IMR-90 (cell line): Measurements from ENCODE around the gene ZNF597. TPM values are rescaled to one million over a fixed set of nuclear protein-coding genes. Genes with fewer than 3 reads are reported as not detected.

ENCODE experiments used
- ATAC-seq: fragments of 200-7000 bp; cut with Tn5 transposase; 2 replicates; pipeline ENCODE4 v1.9.1; 2020; ENCODE audit warnings: low read depth, mild to moderate bottlenecking, moderate library complexity
- BruUV-seq: library from RNA; stranded (reverse); fragments of 400-500 nt; replicated peaks from 2 replicates; lab custom pipeline; 2021; lab: Mats Ljungman, UMichigan
- CTCF ChIA-PET: fragments of 300-600 bp; formaldehyde crosslinking; extraction: SDS; loops from one replicate; lab custom pipeline; 2021; ENCODE audit warnings: antibody characterized with exemption; lab: Yijun Ruan, JAX
- POLR2A ChIA-PET: fragments of 300-600 bp; sonication (Branson Sonifier 250); formaldehyde crosslinking; loops from one replicate; lab custom pipeline; 2022; ENCODE audit warnings: antibody characterized with exemption; ENCODE audit not compliant: unreplicated experiment; lab: Charles Lee
- DNase-seq: peaks from one replicate; pipeline ENCODE4 v3.0.0; 2013
- H2AFZ ChIP-seq: replicated peaks from 2 replicates; pipeline ENCODE3; 2013; ENCODE audit warnings: low read length, mild to moderate bottlenecking; ENCODE audit not compliant: poor library complexity
- H2AK5ac ChIP-seq: 2 replicates; pipeline ENCODE4 v1.6.1; 2013; ENCODE audit warnings: low read depth, low read length, inconsistent platforms
- H2AK9ac ChIP-seq: replicated peaks from 2 replicates; pipeline ENCODE3; 2013; ENCODE audit warnings: mild to moderate bottlenecking, low read depth, low read length, moderate library complexity; ENCODE audit not compliant: poor library complexity
- H2BK120ac ChIP-seq: 2 replicates; pipeline ENCODE4 v1.6.1; 2013; ENCODE audit warnings: low read depth, low read length, inconsistent platforms
- H2BK15ac ChIP-seq: 3 replicates; pipeline ENCODE4 v1.6.1; 2013; ENCODE audit warnings: low read depth, low read length, inconsistent platforms
- H2BK20ac ChIP-seq: 2 replicates; pipeline ENCODE4 v1.6.1; 2013; ENCODE audit warnings: low read depth, mild to moderate bottlenecking, inconsistent platforms, low read length, moderate library complexity
- H2BK5ac ChIP-seq: 2 replicates; pipeline ENCODE4 v1.6.1; 2013; ENCODE audit warnings: mild to moderate bottlenecking, low read depth, low read length, inconsistent platforms; ENCODE audit not compliant: poor library complexity, severe bottlenecking
- H3K14ac ChIP-seq: replicated peaks from 2 replicates; pipeline ENCODE4 v1.6.1; 2013; ENCODE audit warnings: low read depth, low read length, inconsistent platforms
- H3K18ac ChIP-seq: 2 replicates; pipeline ENCODE4 v1.6.1; 2013; ENCODE audit warnings: low read depth, low read length, control low read depth
- H3K23ac ChIP-seq: 2 replicates; pipeline ENCODE4 v1.6.1; 2013; ENCODE audit warnings: low read depth, low read length, inconsistent platforms
- H3K27ac ChIP-seq: 2 replicates; pipeline ENCODE4 v1.5.1; 2013; ENCODE audit warnings: mild to moderate bottlenecking, control low read depth, low read length; ENCODE audit not compliant: insufficient read depth
- H3K27me3 ChIP-seq: 2 replicates; pipeline ENCODE4 v1.6.1; 2013; ENCODE audit warnings: low read length; ENCODE audit not compliant: control insufficient read depth, insufficient read depth
- H3K36me3 ChIP-seq: 2 replicates; pipeline ENCODE4 v1.6.1; 2013; ENCODE audit warnings: low read length, mixed read lengths; ENCODE audit not compliant: control insufficient read depth, insufficient read depth
- H3K4ac ChIP-seq: 2 replicates; pipeline ENCODE4 v1.6.1; 2013; ENCODE audit warnings: low read depth, low read length, inconsistent platforms
- H3K4me1 ChIP-seq: 2 replicates; pipeline ENCODE4 v1.6.1; 2013; ENCODE audit warnings: low read length, mixed read lengths; ENCODE audit not compliant: control insufficient read depth, insufficient read depth
- H3K4me2 ChIP-seq: 2 replicates; pipeline ENCODE4 v1.6.1; 2013; ENCODE audit warnings: low read depth, mild to moderate bottlenecking, control low read depth, low read length, moderate library complexity
- H3K4me3 ChIP-seq: 2 replicates; pipeline ENCODE4 v1.5.1; 2013; ENCODE audit warnings: low read depth, mild to moderate bottlenecking, control low read depth, low read length, moderate library complexity; ENCODE audit not compliant: insufficient read depth
- H3K56ac ChIP-seq: 2 replicates; pipeline ENCODE4 v1.6.1; 2013; ENCODE audit warnings: low read length, inconsistent platforms; ENCODE audit not compliant: insufficient read depth; ENCODE audit errors: extremely low read depth
- H3K79me1 ChIP-seq, 2 experiments: 2 replicates each; pipeline ENCODE4 v1.6.1; 2013; ENCODE audit warnings: low read length in 2 of 2, inconsistent platforms in 1 of 2, low read depth in 1 of 2
- H3K9ac ChIP-seq: 2 replicates; pipeline ENCODE4 v1.6.1; 2013; ENCODE audit warnings: low read depth, low read length, control low read depth
- H3K9me1 ChIP-seq: 2 replicates; pipeline ENCODE4 v1.6.1; 2013; ENCODE audit warnings: low read length, inconsistent platforms; ENCODE audit not compliant: insufficient read depth
- H3K9me3 ChIP-seq: 2 replicates; pipeline ENCODE4 v1.6.1; 2013; ENCODE audit warnings: low read length; ENCODE audit not compliant: control insufficient read depth, insufficient read depth
- H4K20me1 ChIP-seq: 2 replicates; pipeline ENCODE4 v1.6.1; 2013; ENCODE audit warnings: low read length, inconsistent platforms; ENCODE audit not compliant: insufficient read depth
- H4K5ac ChIP-seq: 2 replicates; pipeline ENCODE4 v1.6.1; 2013; ENCODE audit warnings: mild to moderate bottlenecking, low read depth, low read length, control low read depth
- H4K8ac ChIP-seq, 2 experiments: 2 replicates each; pipeline ENCODE4 v1.6.1; 2013; ENCODE audit warnings: low read depth in 2 of 2, low read length in 2 of 2, control low read depth in 1 of 2, inconsistent platforms in 1 of 2
- H4K91ac ChIP-seq: 2 replicates; pipeline ENCODE4 v1.6.1; 2013; ENCODE audit warnings: low read depth, low read length, inconsistent platforms; ENCODE audit not compliant: insufficient read depth
- CHD1 ChIP-seq: IDR thresholded peaks from 2 replicates; pipeline ENCODE4 v1.6.1; 2012; ENCODE audit warnings: low read depth, low read length, improper control_type of control experiment
- POLR2A ChIP-seq: IDR thresholded peaks from 2 replicates; pipeline ENCODE4 v1.6.1; 2012; ENCODE audit warnings: mild to moderate bottlenecking, low read depth, low read length
- WGBS, 2 experiments: methylation state at CpG; one replicate each; pipeline versions ENCODE4 v1.1.5 to v1.1.7; 2013; ENCODE audit warnings: missing lambda C conversion rate in 2 of 2; ENCODE audit not compliant: insufficient read length in 1 of 2; ENCODE audit errors: extremely low coverage in 2 of 2; 5-methylcytosine and 5-hydroxymethylcytosine counted together
- dilution Hi-C: fragments of 300-500 bp; cut with HindIII; formaldehyde crosslinking; loops from one replicate; pipeline ENCODE4 v1.14.3; 2018; ENCODE audit warnings: low sequenced_read_pairs; ENCODE audit not compliant: unreplicated experiment
- in situ Hi-C: fragments of 300-500 bp; cut with MboI; formaldehyde crosslinking; loops from 3 replicates; pipeline ENCODE4 v1.14.3; 2019; ENCODE audit warnings: low sequenced_read_pairs, inconsistent platforms, mixed read lengths
- intact Hi-C: fragments of 100-400 bp; cut with micrococcal nuclease; formaldehyde crosslinking; loops from 2 replicates; pipeline ENCODE4 v1.10.0; 2022
- polyA plus RNA-seq, 3 experiments: library from polyadenylated mRNA; depleted of rRNA; stranded (reverse); fragments of >200 nt; gene quantifications; 2 replicates each; pipeline ENCODE4 v1.2.3, GENCODE V29; 2012; ENCODE audit warnings: low replicate concordance in 1 of 3
- total RNA-seq: library from RNA; depleted of rRNA; stranded (reverse); fragments of >200 nt; gene quantifications from 2 replicates; pipeline ENCODE4 v1.2.3, GENCODE V29; 2012

The ZNF597 gene
- total and polyA plus RNA-seq, 2 of the 4 experiments (the other 2 are of a cell fraction): 0.91 to 3.0 TPM

- H4K5ac ChIP-seq: peak overlapping the region; percentile 13
- H3K9me3 ChIP-seq: no peaks in the 10 kb centered on the region
- H3K18ac ChIP-seq: no peak overlapping the region
- peak overlapping the region; percentile 72; the same call in 1 of the 2 replicates for H3K56ac ChIP-seq
- H3K36me3 ChIP-seq: peaks cover 8% of the 10 kb centered on the region
- ATAC-seq (peak; percentile 82), DNase-seq (peak; percentile 80)
- H2BK15ac ChIP-seq: no peak overlapping the region
- WGBS, 2 experiments: no CpG with 5 or more reads among the region's 10 CpGs
- H3K9me1 ChIP-seq: no peaks in the 10 kb centered on the region
- TSS peak; percentile 49 for BruUV-seq
- H2AK9ac ChIP-seq: peak overlapping the region; percentile 43
- in situ Hi-C loops (no loop called here), dilution Hi-C loops (no loop called here), intact Hi-C loops (no loop called here)
- peak overlapping the region; percentile 64 for H3K4me3 ChIP-seq
- H2AFZ ChIP-seq: peak overlapping the region; percentile 85
- H3K79me1 ChIP-seq: peaks cover 4 to 22% of the 10 kb centered on the region in 2 experiments; a peak in 3 of 4 replicates
- H3K27me3 ChIP-seq: no peaks in the 10 kb centered on the region
- peak overlapping the region; percentile 35 for H3K14ac ChIP-seq
- TF ChIP-seq CHD1 (no peak), POLR2A (peak; percentile 48; the same call in 1 of the 2 replicates)
- no peak overlapping the region for H3K23ac ChIP-seq
- H3K4me1 ChIP-seq: no peaks in the 10 kb centered on the region; the same call in 1 of the 2 replicates
- POLR2A ChIA-PET: interaction anchor here (0.6 to 1.3 kb wide), 3 partner anchors 30 to 43 kb away, joined by 3 to 4 read pairs (median 3); partner anchors contain the start of genes ZNF174 and ZSCAN32
- H4K8ac ChIP-seq: peak overlapping the region; percentile 90 to 95
- CTCF ChIA-PET: interaction anchor here (1.0 to 1.1 kb wide), 2 partner anchors 10 to 13 kb away, joined by 3 read pairs; no protein-coding TSS in a partner anchor
- peak overlapping the region; percentile 44 for H3K4ac ChIP-seq
- peak overlapping the region; percentile 78 for H2AK5ac ChIP-seq
- no peak overlapping the region for H2BK120ac ChIP-seq
- peak overlapping the region; percentile 14 for H2BK5ac ChIP-seq
- no peak overlapping the region for H2BK20ac ChIP-seq
- peak overlapping the region; percentile 68 for H3K4me2 ChIP-seq
- H4K20me1 ChIP-seq: no peaks in the 10 kb centered on the region
- peak overlapping the region; percentile 79 for H3K9ac ChIP-seq
- peak overlapping the region; percentile 58 for H3K27ac ChIP-seq
- peak overlapping the region; percentile 43; the same call in 1 of the 2 replicates for H4K91ac ChIP-seq
Observed at GRCh38 chr16:3444032-3444388, 706 bp upstream of the ZNF597 start.
